ENCODE measurements around the gene ASF1B.

The ASF1B gene

DNA sequence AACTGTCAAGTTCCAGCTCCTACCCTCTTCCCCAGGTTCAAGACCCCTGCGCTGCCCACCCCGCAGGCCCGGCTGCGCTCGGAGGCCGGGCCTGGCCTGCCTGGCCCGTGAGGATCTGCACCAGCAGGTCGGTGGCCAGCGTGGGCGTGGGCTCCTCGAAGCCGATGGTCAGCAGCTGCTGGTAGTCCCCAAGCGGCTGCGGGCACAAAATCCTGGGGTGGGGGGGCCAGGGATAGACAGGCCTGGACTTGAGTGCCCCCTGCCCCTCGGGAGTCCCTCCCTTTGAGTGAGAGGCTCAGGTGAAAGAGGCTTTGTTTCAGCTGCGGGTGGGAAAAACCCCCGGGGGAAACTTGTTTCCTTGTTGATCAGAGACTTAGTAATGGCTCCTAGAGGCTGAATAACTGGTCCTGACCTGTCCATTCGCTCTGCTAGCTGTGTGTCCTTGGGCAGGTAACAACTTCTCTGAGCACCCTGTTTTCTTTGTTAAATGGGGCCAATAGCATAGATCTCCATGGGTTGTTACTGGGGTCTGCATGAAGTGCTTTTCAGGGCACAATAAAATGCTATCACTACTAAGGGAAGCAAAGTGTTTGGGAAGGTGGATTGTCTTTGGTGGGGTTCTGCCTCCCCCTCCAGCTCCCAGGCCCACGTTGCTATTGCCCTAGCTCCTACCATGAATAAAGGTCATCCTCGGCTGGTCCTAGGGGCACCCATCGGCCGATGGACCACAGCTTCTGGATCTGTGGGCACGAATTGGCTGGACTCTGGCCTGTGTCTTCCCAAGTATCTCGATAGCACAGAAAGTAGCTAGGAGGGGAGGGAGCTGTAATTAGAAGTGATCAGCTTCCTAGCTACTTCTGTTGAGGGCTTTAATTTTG lies 54.4 kb downstream of the ASF1B start:
- no peak for DNase-seq

DNA sequence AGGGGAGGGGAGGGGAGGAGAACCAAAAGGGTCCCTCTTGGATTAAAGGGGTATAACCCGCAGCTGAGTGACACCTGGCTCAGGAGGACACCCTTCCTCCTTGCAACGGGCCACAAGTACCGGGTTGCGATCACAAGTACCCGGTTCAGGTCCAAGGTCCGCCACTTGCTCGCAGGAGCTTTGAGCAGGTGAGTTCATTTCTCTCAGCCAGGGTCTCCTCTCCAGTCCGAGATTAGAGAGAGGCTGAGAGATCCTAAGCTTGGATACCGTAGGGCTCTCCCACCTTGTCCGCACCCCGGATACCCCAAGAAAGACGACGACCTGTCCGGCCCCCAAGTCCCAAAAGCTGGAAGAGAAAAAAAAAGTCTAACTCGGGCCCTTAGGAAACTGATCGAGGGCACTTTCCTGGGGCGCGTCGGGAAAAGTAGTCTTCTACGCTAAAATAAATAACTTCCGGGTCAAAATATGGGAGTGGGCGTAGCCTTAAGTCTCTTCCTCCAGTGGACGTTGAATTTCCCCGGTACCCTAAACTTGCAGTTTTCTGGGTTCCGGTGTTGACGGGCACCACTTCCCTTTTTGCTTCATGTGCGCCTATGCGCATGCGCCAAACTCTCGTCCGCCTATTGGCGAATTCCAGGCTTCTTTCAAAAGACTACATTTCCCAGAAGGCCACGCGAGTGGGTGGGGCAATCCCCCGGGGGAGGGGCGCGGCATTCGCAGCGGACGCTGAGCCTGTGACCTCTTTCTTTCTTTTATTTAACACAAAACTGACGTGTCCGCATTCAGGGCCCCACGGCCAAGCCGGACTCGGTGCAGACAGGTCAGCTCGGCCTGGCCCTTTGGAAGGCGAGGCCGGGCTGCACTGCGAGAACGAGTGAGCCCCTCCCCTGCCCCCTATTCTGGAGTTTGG lies 55.2 kb downstream of the ASF1B start:
- peak; percentile 97 for DNase-seq

DNA sequence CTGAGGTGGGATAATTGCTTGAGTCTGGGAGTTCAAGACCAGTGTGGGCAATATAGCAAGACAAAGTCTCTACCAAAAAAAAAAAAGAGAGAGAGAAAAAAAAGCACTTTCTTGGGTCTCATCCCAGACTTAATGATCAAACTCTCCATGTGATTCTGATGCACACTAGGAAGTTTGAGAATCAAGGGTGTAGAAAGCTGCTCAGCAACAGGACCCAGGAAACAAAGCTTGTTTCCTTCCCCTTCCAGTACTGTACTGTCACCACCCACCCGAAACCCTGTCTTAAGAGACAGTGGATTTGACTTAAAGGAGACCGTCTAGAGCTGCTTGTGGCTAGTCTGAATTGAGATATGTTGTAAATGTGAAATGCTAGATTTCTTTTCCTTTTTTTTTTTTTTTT lies 58.0 kb downstream of the ASF1B start:
- DNase-seq: no peak

DNA sequence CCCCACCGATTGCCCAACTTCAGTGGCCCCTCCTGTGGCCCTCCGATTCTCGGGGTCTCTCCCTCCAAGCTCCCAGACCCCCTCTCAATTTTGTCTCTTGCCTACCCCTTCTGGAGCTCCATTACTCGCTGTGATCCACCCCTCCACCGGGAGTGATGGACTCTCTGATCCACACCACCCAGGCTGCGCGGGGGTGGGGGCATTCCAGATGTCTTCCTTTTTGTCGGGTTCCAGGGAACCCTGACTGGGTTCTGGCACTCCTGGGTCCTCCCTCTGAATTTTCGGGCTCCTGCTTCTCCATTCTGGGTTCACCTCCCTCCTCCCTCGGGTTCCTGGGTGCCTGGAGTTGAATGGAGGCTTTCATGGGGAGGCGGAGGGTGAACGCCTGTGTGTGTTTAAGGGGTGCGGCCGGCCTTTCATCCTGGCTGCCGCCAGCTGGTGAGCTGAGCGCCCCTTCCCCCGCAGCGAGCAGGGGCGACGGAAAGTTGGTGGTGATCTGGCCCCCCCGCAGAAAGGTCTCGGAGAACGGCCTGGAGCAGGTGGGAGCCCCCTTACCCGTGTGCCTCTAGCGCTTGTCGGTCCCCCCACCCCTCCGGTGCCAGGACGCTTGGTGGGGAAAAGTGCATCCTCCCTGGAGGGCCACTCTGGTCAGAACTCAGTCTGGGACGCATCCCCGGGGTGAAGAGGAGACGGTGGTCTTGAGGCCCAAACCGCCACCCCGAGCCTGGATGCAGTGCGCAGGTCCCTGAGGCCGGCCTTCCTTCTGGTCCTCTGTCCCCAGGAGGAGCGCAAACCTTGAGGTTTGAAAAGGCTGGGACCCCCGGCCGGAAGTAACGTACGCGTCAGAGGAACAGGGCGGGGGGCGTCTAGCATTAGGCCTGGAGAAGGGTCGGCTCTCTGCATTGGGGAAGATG lies 62.2 kb downstream of the ASF1B start:
- DNase-seq: no peak

DNA sequence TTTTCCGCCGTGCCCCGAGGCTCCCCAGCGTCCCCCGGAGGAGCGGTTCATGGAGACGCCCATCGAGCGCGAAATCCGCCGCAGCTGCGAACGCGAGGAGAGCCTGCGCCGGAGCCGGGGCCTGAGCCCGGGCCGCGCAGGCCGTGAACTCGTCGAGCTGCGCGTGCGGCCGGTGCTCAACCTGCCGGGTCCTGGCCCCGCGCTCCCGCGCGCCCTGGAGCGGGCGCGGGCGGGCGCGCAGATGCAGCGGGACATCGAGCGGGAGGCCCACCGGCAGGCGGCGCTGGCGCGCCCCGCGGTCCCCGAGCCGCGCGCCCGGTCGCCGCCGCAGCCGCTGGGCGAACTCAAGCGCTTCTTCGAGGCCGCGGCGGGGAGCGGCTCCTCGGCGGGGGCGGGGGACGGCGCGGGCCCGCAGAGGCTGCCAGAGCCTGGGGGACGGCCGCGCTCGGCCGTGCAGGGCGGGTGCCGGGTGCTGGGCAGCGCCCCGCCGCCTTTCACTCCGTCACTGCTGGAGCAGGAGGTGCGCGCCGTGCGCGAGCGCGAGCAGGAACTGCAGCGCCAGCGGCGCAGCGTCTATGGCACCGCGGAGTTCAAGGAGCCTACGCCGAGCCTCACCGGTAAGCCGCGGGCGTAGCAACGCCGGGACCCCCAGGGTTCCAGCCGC lies 63.0 kb downstream of the ASF1B start:
- peak; percentile 74 for DNase-seq

DNA sequence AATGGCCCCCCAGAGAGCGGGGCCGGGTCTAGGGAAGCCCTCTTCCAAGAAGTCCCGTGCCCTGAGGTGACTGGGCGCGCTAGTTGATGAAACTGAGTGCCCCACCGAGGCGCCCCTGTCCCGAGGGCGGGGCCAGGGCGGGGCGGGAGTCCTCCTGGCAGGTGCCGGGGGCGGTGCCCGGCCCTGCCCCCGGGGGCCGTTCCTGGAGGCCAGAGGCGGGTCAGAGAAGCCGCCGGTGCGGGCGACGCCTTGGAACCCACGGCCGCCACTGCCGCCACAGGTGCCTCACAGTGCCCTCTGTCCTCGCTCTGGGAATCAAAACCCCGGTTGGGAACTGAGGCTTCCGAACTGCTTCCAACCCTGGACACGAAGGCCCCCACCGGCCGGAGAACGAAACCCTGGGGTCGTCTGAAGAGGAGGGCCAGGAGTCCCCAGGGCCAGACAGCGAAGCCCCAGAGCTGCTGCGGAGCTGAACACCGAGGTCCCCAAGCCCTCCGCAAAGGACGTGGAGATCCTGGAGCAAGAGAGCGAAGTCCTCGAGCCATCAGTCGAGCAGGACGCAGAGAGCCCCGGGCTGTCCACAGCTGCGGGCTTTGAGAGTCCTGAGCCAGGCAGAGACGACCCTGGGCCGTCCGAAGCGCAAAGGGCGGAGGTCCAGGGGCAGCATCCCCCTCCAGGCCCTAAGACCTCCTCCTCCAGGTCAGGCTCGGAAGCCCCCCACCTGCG lies 63.7 kb downstream of the ASF1B start, which contains the start of gene MISP3:
TSS of gene MISP3 (plus strand) at position 252 of the 726 bp plus-strand sequence. CDS start 524 bp downstream, outside the sequence.
- no peak for DNase-seq

DNA sequence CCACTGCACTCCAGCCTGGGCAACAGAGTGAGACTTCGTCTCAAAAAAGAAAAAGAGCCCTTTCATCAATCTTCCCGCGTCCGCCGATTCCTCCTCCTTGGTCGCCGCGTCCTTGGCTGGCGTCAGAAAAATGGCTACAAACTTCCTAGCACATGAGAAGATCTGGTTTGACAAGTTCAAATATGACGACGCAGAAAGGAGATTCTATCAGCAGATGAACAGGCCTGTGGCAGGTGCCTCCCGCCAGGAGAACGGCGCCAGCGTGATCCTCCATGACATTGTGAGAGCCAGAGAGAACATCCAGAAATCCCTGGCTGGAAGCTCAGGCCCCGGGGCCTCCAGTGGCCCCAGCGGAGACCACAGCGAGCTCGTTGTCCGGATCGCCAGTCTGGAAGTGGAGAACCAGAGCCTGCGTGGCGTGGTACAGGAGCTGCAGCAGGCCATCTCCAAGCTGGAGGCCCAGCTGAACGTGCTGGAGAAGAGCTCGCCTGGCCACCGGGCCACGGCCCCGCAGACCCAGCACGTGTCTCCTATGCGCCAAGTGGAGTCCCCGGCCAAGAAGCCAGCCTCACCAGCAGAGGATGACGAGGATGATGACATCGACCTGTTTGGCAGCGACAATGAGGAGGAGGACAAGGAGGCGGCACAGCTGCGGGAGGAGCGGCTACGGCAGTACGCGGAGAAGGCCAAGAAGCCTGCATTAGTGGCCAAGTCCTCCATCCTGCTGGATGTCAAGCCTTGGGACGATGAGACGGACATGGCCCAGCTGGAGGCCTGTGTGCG lies 65.9 kb downstream of the ASF1B start:
- no peak for DNase-seq
